OCI-LY1 (cell line): ENCODE results near the gene CALML5.

ENCODE experiments used
- CTCF ChIP-seq: fragments of 200-600 bp; sonication (generic), shearing (Covaris generic); IDR thresholded peaks from 2 replicates; pipeline ENCODE4 v1.5.1; 2017; ENCODE audit warnings: mild to moderate bottlenecking, antibody characterized with exemption, low read length, moderate library complexity, mixed read lengths
- EZH2 ChIP-seq: fragments of 200-600 bp; sonication (generic), shearing (Covaris generic); IDR thresholded peaks from 2 replicates; pipeline ENCODE4 v1.8.0; 2017; ENCODE audit warnings: borderline replicate concordance, mixed run types, mild to moderate bottlenecking, antibody characterized with exemption, low read length, moderate library complexity, mixed read lengths

DNA sequence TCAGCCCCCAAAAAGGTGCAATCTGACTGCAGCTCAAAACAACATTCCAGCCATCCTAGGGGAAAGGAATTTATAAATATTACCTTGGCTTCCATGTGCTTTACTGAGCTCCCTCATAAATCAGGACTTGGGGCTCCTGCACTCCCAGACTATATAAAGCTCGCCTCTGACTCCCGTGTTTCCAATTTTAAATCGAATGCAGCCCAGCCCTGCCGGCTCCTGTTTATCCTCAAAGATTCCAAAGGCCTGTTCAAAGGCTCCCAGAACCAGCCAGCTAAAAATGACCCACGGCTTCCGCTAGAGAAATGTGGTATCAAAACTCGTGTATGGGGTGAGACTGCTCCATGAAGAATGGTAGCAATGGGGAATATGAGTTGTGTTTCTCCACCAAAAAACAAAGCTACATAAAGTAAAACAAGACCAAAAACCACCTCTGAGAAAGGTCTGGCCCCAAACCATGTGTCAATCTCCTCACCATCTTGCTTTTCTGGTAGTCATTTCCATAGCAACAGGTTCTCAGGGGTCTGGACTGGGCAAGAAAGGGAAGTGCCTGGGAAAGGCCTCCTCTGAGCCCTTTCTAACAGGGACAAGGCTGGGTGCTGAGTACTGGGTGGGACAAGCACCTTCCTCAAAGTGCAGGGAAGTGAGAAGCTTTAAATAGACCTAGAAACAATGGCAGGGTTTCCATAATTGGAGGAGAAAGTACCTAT is 30.5 kb upstream of the CALML5 start:
- TF ChIP-seq EZH2 = no peak
- no peak for TF ChIP-seq CTCF
